Pulmonary artery endothelial cell (primary cell): ENCODE measurements around the gene RPH3AL. TPM values are rescaled to one million over a fixed set of nuclear protein-coding genes. Genes with fewer than 3 reads are reported as not detected.

Source experiments
- DNase-seq: peaks from one replicate; pipeline ENCODE4 v3.0.0-alpha.2; 2011; ENCODE audit warnings: low read depth, low spot score
- total RNA-seq: library from RNA; depleted of rRNA; stranded (reverse); fragments of >200 nt; gene quantifications from 2 replicates; pipeline ENCODE4 v1.2.3, GENCODE V29; 2014

The RPH3AL gene
- total RNA-seq, 1 donor from 2014 or later, result 5.4 TPM

DNA sequence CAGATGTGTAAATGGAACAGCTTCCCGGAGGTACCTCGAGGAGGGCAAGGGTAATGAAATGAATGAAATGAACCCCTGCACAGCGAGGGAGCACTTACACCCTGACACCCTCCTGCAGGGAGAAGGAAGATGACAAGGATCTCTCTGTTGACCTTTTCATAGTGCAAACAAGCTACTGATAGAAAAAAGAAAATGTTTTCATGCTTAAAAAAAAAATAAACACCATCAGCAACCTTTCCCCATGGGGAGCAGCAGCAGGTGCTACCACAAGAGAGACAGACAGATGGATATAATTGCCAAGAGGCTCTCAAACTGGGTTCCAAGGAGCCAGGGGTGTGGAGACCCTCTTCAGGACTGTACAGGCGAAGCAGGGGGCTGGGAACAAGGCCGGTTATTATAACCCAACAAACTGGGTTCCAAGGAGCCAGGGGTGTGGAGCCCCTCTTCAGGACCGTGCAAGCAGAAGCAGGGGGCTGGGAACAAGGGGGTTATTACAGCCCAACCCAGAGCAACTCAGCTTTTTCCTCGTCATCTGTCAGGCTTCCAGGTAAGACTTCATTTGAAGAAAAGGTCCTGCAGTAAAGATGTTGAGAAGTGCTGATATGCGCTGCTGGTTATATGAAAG lies 718 bp upstream of the RPH3AL start:
- DNase-seq, result no peak

DNA sequence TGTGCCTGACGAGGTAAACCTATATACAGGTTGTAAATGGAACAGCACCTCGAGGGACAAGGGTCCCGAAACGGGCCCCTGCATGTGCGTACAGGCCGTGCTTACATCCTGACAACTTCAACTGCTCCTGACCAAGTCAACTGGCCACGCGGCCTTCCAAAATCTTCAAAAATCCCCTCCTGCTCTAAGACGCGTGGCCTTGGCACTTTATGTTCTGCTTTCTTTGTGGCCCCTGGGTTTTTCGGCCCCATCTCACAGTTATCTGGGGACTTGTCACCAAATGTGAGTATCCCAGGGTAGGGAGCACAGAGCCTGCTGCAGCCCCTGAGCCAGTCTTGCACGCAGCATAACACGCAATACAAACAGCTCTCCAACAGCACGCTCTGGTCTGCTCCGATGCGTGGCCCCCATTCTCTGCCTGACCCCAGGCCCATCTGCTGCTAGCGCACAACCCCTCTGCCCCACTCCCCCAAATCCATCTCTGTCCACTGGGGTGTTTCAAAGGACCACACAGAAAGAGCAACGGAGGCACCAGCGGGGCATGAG lies 659 bp downstream of the RPH3AL start:
- DNase-seq, result no peak

DNA sequence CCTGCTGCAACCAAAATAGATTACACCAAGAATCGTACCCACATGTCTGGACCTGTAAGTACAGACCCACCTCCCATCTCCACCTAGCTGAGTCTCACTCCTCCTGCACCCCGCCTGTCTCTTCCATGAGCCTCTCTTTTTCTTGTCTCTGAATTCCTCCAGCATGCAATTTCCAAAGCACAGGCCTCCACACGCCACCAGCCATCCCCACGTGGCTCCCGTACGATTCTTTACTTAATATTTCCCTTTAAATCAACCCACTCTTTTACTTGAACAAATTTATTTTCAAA lies 1.2 kb downstream of the RPH3AL start:
- no peak for DNase-seq

DNA sequence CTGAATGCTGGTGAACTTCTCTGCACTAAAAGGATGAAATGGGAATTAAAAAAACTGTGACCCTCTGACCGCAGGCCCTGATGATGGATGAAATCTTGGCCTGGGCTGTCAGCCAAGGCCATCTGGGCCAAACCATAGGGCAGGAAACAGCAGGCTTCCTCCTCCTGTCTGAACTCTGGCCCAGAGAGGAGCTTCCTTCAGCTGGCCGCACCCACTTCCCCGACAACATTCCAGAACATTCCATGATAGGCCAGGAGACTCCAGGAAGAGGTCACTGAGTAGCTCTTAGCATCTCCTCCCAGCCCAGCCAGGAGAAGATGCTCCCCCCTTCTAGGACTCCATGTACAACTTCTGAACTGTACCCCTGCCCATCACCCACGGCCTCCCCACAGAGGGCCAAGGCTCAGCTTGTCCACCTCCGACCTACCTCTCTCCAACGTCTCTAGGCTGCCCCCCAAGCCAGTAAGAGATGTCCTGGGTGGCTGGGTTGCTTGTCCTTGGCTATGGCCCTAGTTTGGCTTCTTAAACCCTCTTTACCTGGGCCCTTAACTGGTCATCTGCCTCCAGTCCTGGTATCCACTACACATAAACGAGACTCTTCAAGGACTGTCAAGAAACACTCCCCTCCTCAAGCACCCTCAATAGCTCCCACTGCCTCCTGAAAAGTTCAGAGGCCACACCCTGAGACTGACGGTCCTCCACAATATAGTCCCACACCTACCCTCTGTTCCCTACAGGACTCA lies 1.7 kb downstream of the RPH3AL start:
- peak; percentile 94 for DNase-seq

DNA sequence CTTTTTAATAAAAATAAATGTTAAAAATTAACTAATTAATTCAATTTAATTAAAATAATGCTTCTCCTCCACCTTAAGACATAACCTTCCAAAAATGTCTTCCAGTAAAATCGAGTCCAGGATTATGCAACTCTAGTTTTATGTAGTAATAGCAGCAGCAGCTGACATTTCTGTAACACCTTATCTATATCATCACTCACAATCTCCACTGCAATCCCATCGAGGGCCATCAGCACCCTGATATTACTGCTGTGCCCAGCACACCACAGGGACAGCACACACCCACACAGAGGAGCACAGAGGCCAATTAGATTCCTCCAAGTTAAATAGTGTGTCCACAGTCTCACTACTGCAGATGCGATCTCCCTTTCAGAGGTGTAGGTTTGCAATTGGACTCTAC lies 2.9 kb downstream of the RPH3AL start:
- DNase-seq, result no peak

DNA sequence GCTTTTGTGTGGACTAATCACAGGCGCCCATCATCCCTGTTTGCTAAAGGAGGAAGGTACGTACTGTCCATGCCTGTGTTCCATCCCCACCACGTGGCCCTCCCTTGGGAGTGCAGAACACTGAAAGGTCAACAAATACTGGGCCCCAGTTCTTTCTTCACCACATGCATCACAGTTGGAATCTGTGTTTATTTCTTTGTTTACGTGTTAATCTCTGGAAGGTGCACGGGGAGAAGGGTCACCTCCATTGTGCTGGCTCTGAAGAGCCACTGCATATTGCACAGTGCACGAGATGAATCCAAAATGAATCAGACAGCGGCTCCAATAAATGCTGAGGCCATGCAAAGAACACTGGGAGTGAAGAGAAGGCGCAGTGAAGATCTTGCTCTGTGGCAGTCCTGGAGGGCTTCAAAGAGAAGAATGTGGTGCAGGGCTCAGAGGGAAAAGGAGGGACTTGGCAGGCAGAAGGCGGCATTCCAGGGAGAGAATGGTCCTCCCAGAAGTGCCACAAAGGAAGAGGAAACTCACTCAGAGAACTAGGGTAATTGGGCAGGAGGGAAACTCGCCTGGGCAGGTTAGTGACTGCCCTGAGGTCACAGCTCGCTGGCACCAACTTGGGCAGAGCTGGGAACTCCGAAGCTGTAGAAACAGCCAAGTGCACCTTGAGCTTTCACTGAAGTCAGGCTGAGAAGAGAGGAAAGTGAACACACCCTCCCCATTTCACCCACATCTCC lies 3.7 kb downstream of the RPH3AL start:
- DNase-seq, result no peak

DNA sequence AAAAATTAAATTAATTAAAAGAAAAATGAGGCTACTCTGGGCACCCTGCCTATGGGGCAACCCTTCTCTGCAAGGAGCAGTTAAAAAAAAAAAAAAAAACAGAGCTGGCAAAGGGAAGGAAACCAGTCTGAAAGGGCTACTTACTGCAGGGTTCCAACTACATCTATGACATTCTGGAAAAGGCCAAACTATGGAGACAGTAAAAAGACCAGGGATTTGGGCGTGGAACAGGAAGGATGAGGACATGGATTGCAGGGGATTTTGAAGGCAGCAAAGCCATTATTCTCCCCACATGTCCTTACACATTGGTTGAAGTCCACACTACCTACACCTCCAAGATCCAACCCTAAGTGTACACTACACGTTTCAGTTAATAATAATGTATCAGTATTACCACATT lies 4.6 kb downstream of the RPH3AL start:
- no peak for DNase-seq

DNA sequence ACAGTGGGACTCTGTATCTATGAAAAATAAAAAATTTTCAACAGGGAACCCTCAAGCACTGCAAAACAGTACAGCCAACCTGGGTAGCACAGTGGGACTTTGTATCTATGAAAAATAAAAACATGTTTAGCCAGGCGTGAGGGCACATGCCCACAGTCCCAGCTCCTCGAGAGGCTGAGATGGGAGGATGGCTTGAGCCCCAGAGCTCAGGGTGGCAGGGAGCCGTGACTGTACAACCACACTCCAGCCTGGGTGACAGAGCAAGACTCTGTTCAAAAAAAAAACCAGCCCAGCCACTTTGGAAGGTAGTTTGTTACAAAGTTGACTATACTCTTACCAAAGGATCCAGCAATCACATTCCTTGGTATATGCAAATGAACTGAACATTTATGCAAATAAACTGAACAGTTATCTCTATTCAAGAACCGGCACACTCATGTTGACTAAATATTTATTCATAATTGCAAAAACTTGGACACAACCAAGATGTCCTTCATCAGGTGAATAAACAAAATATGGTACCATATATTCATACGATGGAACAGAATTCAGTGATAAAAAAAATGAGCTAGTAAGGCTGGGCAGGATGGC lies 5.2 kb downstream of the RPH3AL start:
- no peak for DNase-seq

DNA sequence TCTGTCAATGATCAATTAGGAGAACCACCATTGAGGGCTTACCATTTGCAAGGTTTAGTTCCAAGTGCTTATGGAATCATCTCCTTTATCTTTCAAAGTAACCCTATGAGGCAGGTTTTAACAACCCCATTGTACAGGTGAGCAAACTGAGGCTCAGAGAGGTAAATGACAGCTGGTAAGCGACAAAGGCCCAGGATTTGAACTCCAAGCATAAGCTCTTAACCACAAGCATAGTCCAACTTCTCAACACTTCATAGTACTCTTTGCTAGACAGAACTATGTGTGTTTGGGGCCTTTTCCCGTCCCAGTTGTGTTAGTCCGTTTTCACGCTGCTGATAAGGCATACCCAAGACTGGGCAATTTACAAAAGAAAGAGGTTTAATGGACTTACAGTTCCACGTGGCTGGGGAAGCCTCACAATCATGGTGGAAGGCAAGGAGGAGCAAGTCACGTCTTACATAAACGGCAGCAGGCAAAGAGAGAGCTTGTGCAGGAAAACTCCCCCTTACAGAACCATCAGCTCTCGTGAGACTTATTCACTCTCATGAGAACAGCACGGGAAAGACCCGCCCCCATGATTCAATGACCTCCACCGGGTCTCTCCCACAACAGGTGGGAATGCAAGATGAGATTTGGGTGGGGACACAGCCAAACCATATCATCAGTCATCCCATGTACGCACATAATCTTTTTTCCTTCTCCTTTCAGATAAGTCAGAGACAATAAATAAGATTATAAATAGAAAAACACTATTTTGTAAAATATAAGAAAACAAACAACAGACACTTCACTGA lies 6.4 kb downstream of the RPH3AL start:
- no peak for DNase-seq

DNA sequence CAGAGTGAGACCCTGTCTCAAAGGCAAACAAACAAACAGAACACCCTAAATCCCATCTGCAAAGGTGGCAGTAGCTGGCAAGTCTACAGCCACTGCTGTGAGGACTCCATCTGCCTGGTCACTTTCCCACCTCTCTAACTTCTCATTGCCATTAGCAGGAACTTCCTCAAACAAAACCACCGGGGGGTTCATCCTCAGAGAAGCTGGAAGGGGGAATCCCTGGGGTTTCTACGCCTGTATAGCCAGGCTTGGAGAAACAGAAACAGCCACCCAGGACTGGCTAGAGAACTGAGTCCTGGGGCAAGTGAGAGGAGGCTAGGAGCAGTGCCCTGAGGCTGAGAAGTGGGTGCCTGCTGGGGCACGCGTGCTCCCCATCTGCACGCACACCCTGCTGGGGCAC lies 7.3 kb downstream of the RPH3AL start:
- DNase-seq, result no peak

DNA sequence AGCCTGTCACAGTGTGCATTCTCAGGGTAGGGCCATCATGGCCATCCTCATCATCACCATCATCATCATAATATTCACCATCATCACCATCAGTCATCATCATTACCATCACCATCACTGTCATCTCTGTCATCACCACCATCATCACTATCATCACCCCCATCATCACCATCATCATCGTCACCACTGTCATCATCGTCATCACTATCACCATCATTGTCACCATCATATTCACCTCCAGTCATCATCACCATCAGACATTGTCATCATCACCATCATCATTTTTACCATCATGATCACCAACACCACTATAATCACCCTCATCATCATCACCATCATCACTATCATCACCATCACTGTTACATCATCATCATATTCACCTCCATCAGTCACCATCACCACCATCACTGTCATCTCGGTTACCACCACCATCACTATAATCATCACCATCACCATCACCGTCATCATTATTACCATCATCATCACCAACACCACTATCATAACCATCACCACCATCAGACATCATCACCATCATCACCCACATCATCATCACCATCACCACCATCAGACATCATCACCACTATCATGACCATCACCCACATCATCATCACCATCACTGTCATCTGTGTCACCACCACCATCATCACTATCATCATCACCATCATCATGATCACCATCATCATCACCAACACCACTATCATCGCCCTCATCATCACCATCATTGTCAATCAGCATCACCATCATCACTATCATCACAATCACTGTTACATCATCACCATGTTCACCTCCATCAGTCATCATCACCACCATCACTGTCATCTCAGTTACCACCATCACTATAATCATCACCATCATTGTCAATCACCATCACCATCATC lies 8.5 kb downstream of the RPH3AL start:
- no peak for DNase-seq

DNA sequence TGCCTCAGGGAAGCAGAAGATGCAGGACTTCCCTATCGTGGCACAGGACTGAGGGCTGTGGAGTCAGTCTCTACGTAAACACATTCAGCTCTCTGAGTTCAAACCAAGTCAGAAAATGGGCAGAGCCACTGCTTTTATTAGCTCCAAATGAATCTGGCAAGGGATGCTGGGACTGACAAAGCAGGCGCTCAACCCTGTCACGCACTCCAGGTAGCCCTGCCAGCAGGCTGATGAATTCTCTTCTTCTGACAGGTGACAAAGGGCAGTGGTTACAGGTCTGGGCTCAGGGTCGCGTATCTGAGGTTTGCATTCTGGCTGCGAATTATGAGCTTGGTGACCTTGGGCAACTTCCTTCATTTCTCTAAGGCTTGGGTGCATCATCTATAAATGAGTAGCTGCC lies 9.4 kb downstream of the RPH3AL start:
- DNase-seq, result no peak

DNA sequence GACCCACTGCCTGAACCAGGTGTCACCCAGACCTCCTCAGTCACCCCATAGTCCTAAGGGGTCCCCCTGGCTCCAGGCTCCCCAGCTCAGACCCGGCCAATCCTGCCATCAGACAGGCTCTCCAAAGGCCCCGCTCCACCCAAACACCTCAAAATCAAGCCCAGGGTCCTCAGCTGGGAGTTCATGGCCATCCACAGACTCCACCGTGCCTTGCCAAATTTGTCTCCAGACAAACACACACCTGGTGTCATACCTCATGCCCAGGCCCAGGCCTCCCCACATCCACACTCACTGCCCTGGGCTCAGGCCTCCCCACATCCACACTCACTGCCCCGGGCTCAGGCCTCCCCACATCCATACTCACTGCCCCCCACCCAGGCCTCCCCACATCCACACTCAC lies 12.5 kb downstream of the RPH3AL start:
- DNase-seq, result no peak

DNA sequence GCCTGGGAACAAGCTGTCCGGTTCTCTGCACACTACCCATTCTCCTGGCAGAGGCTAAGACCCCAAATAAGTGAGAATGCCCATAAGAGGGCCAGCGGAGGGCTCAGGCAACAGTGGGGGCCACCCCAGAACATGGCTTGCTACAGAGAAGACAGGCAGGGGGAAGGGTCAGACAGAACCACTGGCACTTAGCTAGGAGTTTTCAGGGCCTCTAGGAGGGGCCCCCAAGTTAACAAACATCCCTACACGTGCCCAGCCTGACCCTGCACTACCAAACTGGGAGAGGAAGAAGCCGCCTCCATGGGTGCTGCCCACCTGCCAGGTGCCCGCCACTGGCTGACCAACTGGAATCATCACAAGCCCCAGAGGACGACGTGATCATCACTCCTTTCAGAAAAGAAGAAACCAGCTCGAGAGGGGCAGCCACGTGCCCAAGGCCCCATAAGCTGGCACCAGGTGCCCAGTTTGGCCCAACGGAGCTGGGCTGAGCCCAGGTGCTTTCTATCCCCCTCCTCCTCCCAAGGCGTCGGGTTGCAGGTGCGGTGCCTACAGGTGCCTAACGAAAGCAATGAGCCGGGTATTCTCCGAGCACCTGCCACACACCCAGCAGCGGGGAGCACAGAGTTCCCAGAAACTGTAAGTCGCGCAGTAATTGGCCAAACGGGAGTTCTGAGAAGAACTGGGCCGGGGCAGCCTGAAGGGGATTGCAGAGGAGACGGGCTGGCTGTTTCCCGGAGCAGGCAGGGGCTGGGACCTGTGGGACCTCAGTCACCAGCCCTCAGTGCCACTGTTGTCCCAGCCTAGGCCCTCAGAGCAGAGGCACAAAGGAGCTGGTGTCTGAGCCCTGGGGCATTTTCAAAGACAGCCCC lies 13.2 kb downstream of the RPH3AL start:
- DNase-seq, result no peak

DNA sequence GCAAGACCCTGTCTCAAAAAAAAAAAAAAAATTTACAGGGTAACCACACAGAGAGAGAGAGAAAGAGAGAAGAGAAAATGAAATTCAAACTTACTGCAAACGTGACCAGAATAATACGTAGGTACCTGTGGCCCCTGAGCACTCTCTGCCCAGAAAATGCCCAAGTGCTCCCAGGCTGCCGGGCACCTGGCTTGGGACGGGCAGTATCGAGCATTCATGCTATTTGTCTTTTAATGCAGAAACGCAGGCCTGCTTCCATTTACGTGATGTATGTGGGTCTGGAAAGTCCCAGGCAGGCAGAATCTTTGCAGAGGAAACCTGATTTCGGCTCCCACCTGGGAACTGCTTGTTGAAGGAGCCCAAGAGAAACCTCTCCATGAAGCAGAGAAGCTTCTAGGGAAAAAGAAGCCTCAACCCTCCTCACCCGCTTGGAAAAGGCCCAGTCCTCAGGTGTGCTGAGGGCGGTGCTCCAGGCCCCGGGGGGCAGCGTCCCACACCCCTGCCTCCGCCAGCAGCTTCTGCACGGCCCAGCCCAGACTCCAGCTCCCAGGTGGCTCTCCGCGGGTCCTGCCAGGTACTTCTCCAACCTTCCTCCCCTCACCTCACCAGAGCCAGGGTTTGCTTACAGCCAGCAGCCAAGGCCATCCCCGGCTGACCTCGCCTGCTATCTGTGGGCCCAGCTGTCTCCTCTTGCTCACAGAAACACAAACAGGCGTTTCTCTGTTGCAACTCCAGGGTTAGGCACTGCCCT lies 14.0 kb downstream of the RPH3AL start:
- DNase-seq, result no peak

DNA sequence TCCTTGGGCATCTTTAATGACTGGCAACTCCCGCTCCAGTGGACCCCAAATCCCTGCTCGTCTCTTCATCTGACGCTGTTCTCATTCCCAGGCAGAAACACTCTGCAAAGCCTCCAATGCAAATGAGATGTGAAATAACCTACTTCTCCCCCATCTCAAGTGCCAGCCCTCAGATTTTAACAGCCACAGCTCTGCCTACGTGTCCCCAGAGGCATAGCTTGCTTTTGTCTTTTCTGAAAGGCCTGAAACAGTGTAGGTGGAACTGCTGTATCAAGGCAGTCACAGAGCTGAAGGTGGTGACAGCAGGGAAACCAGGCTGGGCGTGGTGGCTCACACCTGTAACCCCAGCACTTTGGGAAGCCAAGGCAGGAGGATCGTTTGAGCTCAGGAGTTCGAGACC lies 14.7 kb downstream of the RPH3AL start:
- DNase-seq, result no peak

DNA sequence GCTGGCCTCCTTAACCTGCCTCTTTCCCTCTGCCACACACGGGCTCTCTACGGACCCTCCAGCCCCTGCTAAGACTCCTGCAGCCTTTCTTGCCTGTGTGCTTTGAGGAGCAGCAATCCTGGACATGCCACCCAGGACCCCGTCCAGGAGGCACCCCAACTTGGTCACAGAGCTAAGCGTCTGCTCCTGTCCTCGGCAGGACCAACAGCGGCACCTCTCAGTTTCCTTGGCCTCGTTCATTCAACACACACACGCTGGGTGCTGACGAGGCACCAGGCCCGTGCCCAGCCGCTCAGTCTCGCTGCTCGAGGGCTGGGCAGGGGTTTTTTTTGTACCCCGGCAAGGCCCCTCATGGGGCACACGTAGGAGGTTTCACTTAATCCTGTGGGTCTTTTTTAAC lies 15.2 kb downstream of the RPH3AL start:
- DNase-seq, result no peak

DNA sequence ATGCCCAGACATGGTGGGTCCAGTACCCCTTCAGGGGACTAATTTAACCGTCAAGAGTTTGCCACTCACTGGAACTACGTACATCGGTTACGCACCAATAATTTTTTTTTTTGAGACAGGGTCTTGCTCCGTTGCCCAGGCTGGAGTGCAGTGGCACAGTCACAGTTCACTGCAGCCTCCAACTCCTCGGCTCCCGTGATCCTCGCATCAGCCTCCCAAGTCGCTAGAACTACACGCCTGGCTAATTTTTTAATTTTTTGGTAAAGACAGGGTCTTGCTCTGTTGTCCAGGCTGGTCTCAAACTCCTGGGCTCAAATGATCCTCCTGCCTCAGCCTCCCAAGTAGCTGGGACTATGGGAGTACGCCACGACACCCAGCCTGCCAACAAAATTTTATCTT lies 15.6 kb downstream of the RPH3AL start:
- no peak for DNase-seq
